Endothelial cell (in vitro differentiated cells): ENCODE results near the gene RPRD1B. TPM values are rescaled to one million over a fixed set of nuclear protein-coding genes. Genes with fewer than 3 reads are reported as not detected.
A peak's percentile ranks its signal among the peaks of the same experiment; 100 is the strongest.

Source experiments
- DNase-seq: peaks from one replicate; pipeline ENCODE4 v3.0.0; 2021; ENCODE audit warnings: low spot score
- H3K27ac Mint-ChIP-seq: one replicate; pipeline ENCODE4 v1.8.0; 2021; ENCODE audit warnings: mixed read lengths, inconsistent platforms; ENCODE audit not compliant: unreplicated experiment
- H3K27me3 Mint-ChIP-seq: one replicate; pipeline ENCODE4 v1.8.0; 2021; ENCODE audit warnings: mild to moderate bottlenecking, moderate library complexity, mixed read lengths, inconsistent platforms; ENCODE audit not compliant: unreplicated experiment
- H3K36me3 Mint-ChIP-seq: one replicate; pipeline ENCODE4 v1.8.0; 2021; ENCODE audit warnings: mild to moderate bottlenecking, low read depth, mixed read lengths, inconsistent platforms; ENCODE audit not compliant: unreplicated experiment
- H3K4me1 Mint-ChIP-seq: one replicate; pipeline ENCODE4 v1.8.0; 2021; ENCODE audit warnings: mild to moderate bottlenecking, mixed read lengths, inconsistent platforms; ENCODE audit not compliant: unreplicated experiment
- H3K4me3 Mint-ChIP-seq: one replicate; pipeline ENCODE4 v1.8.0; 2021; ENCODE audit warnings: mild to moderate bottlenecking, mixed read lengths, inconsistent platforms; ENCODE audit not compliant: unreplicated experiment
- H3K9me3 Mint-ChIP-seq: one replicate; pipeline ENCODE4 v1.8.0; 2021; ENCODE audit warnings: mixed read lengths, inconsistent platforms; ENCODE audit not compliant: unreplicated experiment
- CTCF ChIP-seq: fragments of 200-600 bp; sonication (generic); IDR thresholded peaks from one replicate; pipeline ENCODE4 v1.5.0; 2021; ENCODE audit warnings: antibody characterized with exemption; ENCODE audit not compliant: unreplicated experiment
- total RNA-seq: library from RNA; stranded (reverse); fragmentation: NEBNext Ultra II Directional; extraction: Animal tissue kit (Norgen Biotek cat#: 25700); gene quantifications from one replicate; pipeline ENCODE4 v1.2.1, GENCODE V29; 2021; ENCODE audit not compliant: unreplicated experiment

RPRD1B gene
- total RNA-seq, 1 donor from 2014 or later = 24.1 TPM

GRCh38 chr20:38137441-38138037 is 104.0 kb downstream of the RPRD1B start:
- Mint-ChIP-seq H3K36me3 (peaks cover 58% of the 10 kb centered on the region), H3K4me3 (no peak overlapping the region), H3K9me3 (no peaks in the 10 kb centered on the region), H3K4me1 (peaks cover 43% of the 10 kb centered on the region), H3K27ac (no peak overlapping the region), H3K27me3 (peaks cover 17% of the 10 kb centered on the region)
- no peak for TF ChIP-seq CTCF
- DNase-seq = no peak

- H3K27ac Mint-ChIP-seq = no peak overlapping the region
- no peaks in the 10 kb centered on the region for H3K9me3 Mint-ChIP-seq
- peaks cover 41% of the 10 kb centered on the region for H3K4me1 Mint-ChIP-seq
- H3K27me3 Mint-ChIP-seq = peaks cover 15% of the 10 kb centered on the region
- H3K36me3 Mint-ChIP-seq = peaks cover 61% of the 10 kb centered on the region
- no peak for DNase-seq
- peak overlapping the region; percentile 34 for H3K4me3 Mint-ChIP-seq
- no peak for TF ChIP-seq CTCF
These were observed 104.7 kb downstream of the RPRD1B start for GRCh38 chr20:38138086-38138778.

- H3K27ac Mint-ChIP-seq = no peak overlapping the region
- DNase-seq = no peak
- peaks cover 38% of the 10 kb centered on the region for H3K4me1 Mint-ChIP-seq
- peaks cover 10% of the 10 kb centered on the region for H3K27me3 Mint-ChIP-seq
- TF ChIP-seq CTCF = no peak
- H3K36me3 Mint-ChIP-seq = peaks cover 64% of the 10 kb centered on the region
- H3K4me3 Mint-ChIP-seq = peak overlapping the region; percentile 63
- no peaks in the 10 kb centered on the region for H3K9me3 Mint-ChIP-seq
These were observed 105.8 kb downstream of the RPRD1B start for GRCh38 chr20:38139156-38139912.

GRCh38 chr20:38139977-38140753 is 106.6 kb downstream of the RPRD1B start:
- no peaks in the 10 kb centered on the region for H3K9me3 Mint-ChIP-seq
- no peak overlapping the region for H3K27ac Mint-ChIP-seq
- no peak overlapping the region for H3K4me3 Mint-ChIP-seq
- H3K27me3 Mint-ChIP-seq = peaks cover 10% of the 10 kb centered on the region
- no peak for TF ChIP-seq CTCF
- DNase-seq = no peak
- peaks cover 30% of the 10 kb centered on the region for H3K4me1 Mint-ChIP-seq
- peaks cover 61% of the 10 kb centered on the region for H3K36me3 Mint-ChIP-seq
